ENCODE data around the gene ELK3. TPM values are rescaled to one million over a fixed set of nuclear protein-coding genes. Genes with fewer than 3 reads are reported as not detected.
A peak's percentile ranks its signal among the peaks of the same experiment; 100 is the strongest.

ELK3 gene
- total and polyA plus RNA-seq, 10 donors = 14.5 to 92.7 (median 52.9) TPM

DNA sequence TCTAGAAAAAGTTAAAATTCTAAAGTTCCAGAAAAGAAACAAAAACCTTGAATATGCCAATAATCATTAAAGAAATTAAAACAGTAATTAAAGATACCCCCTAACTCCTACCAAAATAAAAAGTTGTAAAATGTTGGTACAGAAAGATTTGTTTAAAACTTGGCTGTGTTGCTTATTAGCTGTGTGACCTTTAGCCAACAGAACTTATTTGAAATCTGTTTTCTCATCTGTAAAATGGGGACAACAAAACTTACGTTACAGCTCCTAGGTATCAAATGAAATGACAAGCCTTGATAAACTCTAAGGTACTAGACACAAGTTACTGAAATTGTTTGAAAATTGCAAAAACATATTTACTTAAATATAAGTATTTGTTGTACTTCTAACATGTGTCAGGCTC lies 71.7 kb downstream of the ELK3 start:
- Histone ChIP-seq H3K4me3 (no peak overlapping the region), H3K27ac (no peak overlapping the region), H3K36me3 (peaks cover 0 to 100% (median 32%) of the 10 kb centered on the region in 6 donors), H3K27me3 (replicated peaks in 1 of 7) (no peaks in the 10 kb centered on the region), H3K9me3 (no peaks in the 10 kb centered on the region), H3K4me1 (peaks cover 0 to 23% (median 4%) of the 10 kb centered on the region in 6 donors)
- 92 to 100% (median 96%) methylated on average over 1 of the region's 1 CpG for WGBS, 5 donors
- no peak for DNase-seq
- intact Hi-C loops (cut with DNase I; ENCODE audit: low total_unique reads) = no loop called here
- TF ChIP-seq POLR2AphosphoS5 (IDR thresholded peaks at IDR 0.05) (no peak), POLR2A (IDR thresholded peaks at IDR 0.05) (no peak), CTCF (IDR thresholded peaks at IDR 0.05 in 8 of 11, conservative IDR thresholded peaks at IDR 0.05 in 3 of 11) (no peak)

GRCh38 chr12:96266238-96266637 lies 72.1 kb downstream of the ELK3 start:
- DNase-seq = no peak
- peaks cover 0 to 100% (median 31%) of the 10 kb centered on the region in 6 donors for H3K36me3 ChIP-seq
- no peaks in the 10 kb centered on the region for H3K27me3 ChIP-seq (replicated peaks in 1 of 7)
- peaks cover 0 to 23% (median 3%) of the 10 kb centered on the region in 6 donors for H3K4me1 ChIP-seq
- no peaks in the 10 kb centered on the region for H3K9me3 ChIP-seq
- H3K4me3 ChIP-seq = no peak overlapping the region
- intact Hi-C loops (cut with DNase I; ENCODE audit: low total_unique reads) = no loop called here
- no peak for TF ChIP-seq CTCF (IDR thresholded peaks at IDR 0.05 in 8 of 11, conservative IDR thresholded peaks at IDR 0.05 in 3 of 11)
- TF ChIP-seq POLR2AphosphoS5 (IDR thresholded peaks at IDR 0.05) = no peak
- no peak for TF ChIP-seq POLR2A (IDR thresholded peaks at IDR 0.05)
- 71 to 87% (median 73%) methylated on average over 2 of the region's 2 CpGs for WGBS, 5 donors
- no peak overlapping the region for H3K27ac ChIP-seq

DNA sequence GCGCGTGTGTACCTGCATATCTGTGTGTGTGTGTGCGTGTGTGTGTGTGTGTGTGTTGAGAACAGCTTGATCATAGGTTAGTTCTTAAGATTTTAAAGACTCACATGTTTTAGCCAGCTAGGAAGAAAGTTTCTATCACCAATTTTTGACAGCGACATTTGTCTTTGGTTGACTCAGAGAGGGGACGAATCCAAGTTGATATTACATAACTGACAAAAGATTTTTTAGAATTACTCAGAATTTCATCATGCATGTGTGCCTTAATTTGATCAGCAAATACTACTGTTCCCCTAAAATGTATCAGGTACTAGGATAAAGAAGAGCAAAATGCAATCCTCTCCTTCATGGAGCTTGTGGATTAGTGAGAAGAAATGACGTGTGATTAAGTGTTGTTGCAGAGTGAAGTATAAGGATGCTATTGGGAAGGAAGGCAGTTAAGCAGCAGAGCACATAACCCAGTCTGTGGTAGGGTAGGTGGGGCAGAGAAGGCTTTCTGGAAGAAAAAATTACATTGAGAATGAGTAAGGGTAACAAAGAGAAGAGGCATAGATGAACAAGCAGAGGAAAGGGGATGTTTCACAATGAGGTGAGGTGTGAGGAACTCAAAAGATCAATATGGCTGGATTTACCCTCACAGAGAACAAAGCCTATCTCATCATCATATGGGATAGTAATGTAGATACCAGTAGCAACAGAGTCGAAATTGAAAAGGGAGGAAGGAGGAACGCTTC lies 77.5 kb downstream of the ELK3 start:
- WGBS, 5 donors = 69 to 91% (median 78%) methylated on average over 8 of the region's 8 CpGs
- H3K27me3 ChIP-seq (replicated peaks in 1 of 7) = no peaks in the 10 kb centered on the region
- DNase-seq = no peak
- H3K4me3 ChIP-seq = no peak overlapping the region
- intact Hi-C loops (cut with DNase I; ENCODE audit: low total_unique reads) = no loop called here
- peaks cover 0 to 92% (median 35%) of the 10 kb centered on the region in 6 donors for H3K36me3 ChIP-seq
- H3K4me1 ChIP-seq = peaks cover 0 to 4% (median 0%) of the 10 kb centered on the region in 6 donors
- TF ChIP-seq POLR2AphosphoS5 (IDR thresholded peaks at IDR 0.05) = peak in 1 of 3 donors; percentile 6
- TF ChIP-seq CTCF (IDR thresholded peaks at IDR 0.05 in 8 of 11, conservative IDR thresholded peaks at IDR 0.05 in 3 of 11) = no peak
- no peaks in the 10 kb centered on the region for H3K9me3 ChIP-seq
- no peak overlapping the region for H3K27ac ChIP-seq

DNA sequence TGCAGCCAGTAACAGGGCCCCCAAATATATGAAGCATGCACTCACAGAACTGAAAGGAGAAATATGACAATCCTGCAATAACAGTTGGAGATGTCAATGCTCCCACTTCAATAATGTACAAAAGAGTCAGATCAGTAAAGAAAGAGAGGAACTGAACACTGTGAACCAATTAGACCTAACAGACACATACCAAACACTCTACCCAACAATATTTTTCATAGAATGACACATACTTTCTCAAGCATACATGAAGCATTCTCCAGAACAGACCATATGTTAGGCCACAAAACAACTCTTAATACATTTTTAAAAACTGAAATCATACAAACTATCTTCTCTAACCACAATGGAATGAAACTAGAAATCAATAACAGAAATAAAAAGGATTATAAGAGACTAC lies 80.2 kb downstream of the ELK3 start:
- no peak for DNase-seq
- intact Hi-C loops (cut with DNase I; ENCODE audit: low total_unique reads) = no loop called here
- no peak overlapping the region for H3K27ac ChIP-seq
- H3K4me3 ChIP-seq = no peak overlapping the region
- peaks cover 0 to 4% (median 0%) of the 10 kb centered on the region in 6 donors for H3K4me1 ChIP-seq
- no peaks in the 10 kb centered on the region for H3K9me3 ChIP-seq
- H3K36me3 ChIP-seq = peaks cover 0 to 89% (median 50%) of the 10 kb centered on the region in 6 donors
- no peaks in the 10 kb centered on the region for H3K27me3 ChIP-seq (replicated peaks in 1 of 7)
- TF ChIP-seq CTCF (IDR thresholded peaks at IDR 0.05 in 8 of 11, conservative IDR thresholded peaks at IDR 0.05 in 3 of 11) (no peak), POLR2AphosphoS5 (IDR thresholded peaks at IDR 0.05) (no peak), POLR2A (IDR thresholded peaks at IDR 0.05) (no peak)

All from spleen (tissue), 11 donors.